IPS-18a (cell line): ENCODE measurements around the gene GMDS.

Experiments used
- H3K27ac ChIP-seq: one replicate; pipeline ENCODE4 v1.5.1; 2013; ENCODE audit warnings: low read length
- H3K27me3 ChIP-seq: one replicate; pipeline ENCODE4 v1.6.1; 2013; ENCODE audit warnings: mild to moderate bottlenecking, low read length; ENCODE audit not compliant: control insufficient read depth, insufficient read depth
- H3K36me3 ChIP-seq: one replicate; pipeline ENCODE4 v1.6.1; 2013; ENCODE audit warnings: low read depth, low read length; ENCODE audit not compliant: control insufficient read depth
- H3K4me1 ChIP-seq: one replicate; pipeline ENCODE4 v1.6.1; 2013; ENCODE audit warnings: low read depth, low read length; ENCODE audit not compliant: control insufficient read depth
- H3K4me3 ChIP-seq: one replicate; pipeline ENCODE4 v1.5.1; 2013; ENCODE audit warnings: low read length
- H3K9ac ChIP-seq: one replicate; pipeline ENCODE4 v1.6.1; 2013; ENCODE audit warnings: mild to moderate bottlenecking, low read length, moderate library complexity
- H3K9me3 ChIP-seq: one replicate; pipeline ENCODE4 v1.6.1; 2013; ENCODE audit warnings: low read depth, low read length; ENCODE audit not compliant: control insufficient read depth

The GMDS gene

GRCh38 chr6:1747003-1747402, 498.4 kb downstream of the GMDS start:
- Histone ChIP-seq H3K9me3 (no peaks in the 10 kb centered on the region), H3K4me3 (no peak overlapping the region), H3K27ac (no peak overlapping the region), H3K4me1 (no peaks in the 10 kb centered on the region), H3K36me3 (no peaks in the 10 kb centered on the region), H3K9ac (no peak overlapping the region), H3K27me3 (no peaks in the 10 kb centered on the region)

- Histone ChIP-seq H3K4me1 (no peaks in the 10 kb centered on the region), H3K4me3 (no peak overlapping the region), H3K27me3 (no peaks in the 10 kb centered on the region), H3K27ac (no peak overlapping the region), H3K36me3 (no peaks in the 10 kb centered on the region), H3K9ac (no peak overlapping the region), H3K9me3 (no peaks in the 10 kb centered on the region)
Observed at GRCh38 chr6:1745814-1746213, 499.6 kb downstream of the GMDS start.

- no peak overlapping the region for H3K27ac ChIP-seq
- no peaks in the 10 kb centered on the region for H3K36me3 ChIP-seq
- no peaks in the 10 kb centered on the region for H3K9me3 ChIP-seq
- H3K4me3 ChIP-seq, result no peak overlapping the region
- H3K9ac ChIP-seq, result no peak overlapping the region
- no peaks in the 10 kb centered on the region for H3K27me3 ChIP-seq
- H3K4me1 ChIP-seq, result no peaks in the 10 kb centered on the region
Observed at GRCh38 chr6:1744543-1744942, 500.9 kb downstream of the GMDS start.

- Histone ChIP-seq H3K9ac (no peak overlapping the region), H3K4me1 (no peaks in the 10 kb centered on the region), H3K9me3 (no peaks in the 10 kb centered on the region), H3K4me3 (no peak overlapping the region), H3K27me3 (no peaks in the 10 kb centered on the region), H3K27ac (no peak overlapping the region), H3K36me3 (no peaks in the 10 kb centered on the region)
Observed at GRCh38 chr6:1739680-1740079, 505.7 kb downstream of the GMDS start.

- H3K4me3 ChIP-seq, result no peak overlapping the region
- no peaks in the 10 kb centered on the region for H3K4me1 ChIP-seq
- H3K27ac ChIP-seq, result no peak overlapping the region
- H3K9me3 ChIP-seq, result no peaks in the 10 kb centered on the region
- H3K9ac ChIP-seq, result no peak overlapping the region
- no peaks in the 10 kb centered on the region for H3K27me3 ChIP-seq
- H3K36me3 ChIP-seq, result no peaks in the 10 kb centered on the region
Observed at GRCh38 chr6:1739220-1739619, 506.2 kb downstream of the GMDS start.

- no peak overlapping the region for H3K9ac ChIP-seq
- no peaks in the 10 kb centered on the region for H3K9me3 ChIP-seq
- no peak overlapping the region for H3K27ac ChIP-seq
- H3K4me1 ChIP-seq, result no peaks in the 10 kb centered on the region
- no peaks in the 10 kb centered on the region for H3K27me3 ChIP-seq
- H3K36me3 ChIP-seq, result no peaks in the 10 kb centered on the region
- H3K4me3 ChIP-seq, result no peak overlapping the region
Observed at GRCh38 chr6:1738558-1739081, 506.8 kb downstream of the GMDS start.

- H3K9ac ChIP-seq, result no peak overlapping the region
- no peaks in the 10 kb centered on the region for H3K4me1 ChIP-seq
- H3K27ac ChIP-seq, result no peak overlapping the region
- H3K36me3 ChIP-seq, result no peaks in the 10 kb centered on the region
- H3K9me3 ChIP-seq, result no peaks in the 10 kb centered on the region
- H3K27me3 ChIP-seq, result no peaks in the 10 kb centered on the region
- no peak overlapping the region for H3K4me3 ChIP-seq
Observed at GRCh38 chr6:1737463-1738311, 507.7 kb downstream of the GMDS start.

GRCh38 chr6:1736346-1737105, 508.9 kb downstream of the GMDS start:
- Histone ChIP-seq H3K27ac (no peak overlapping the region), H3K4me1 (no peaks in the 10 kb centered on the region), H3K36me3 (no peaks in the 10 kb centered on the region), H3K27me3 (no peaks in the 10 kb centered on the region), H3K9ac (no peak overlapping the region), H3K9me3 (no peaks in the 10 kb centered on the region), H3K4me3 (no peak overlapping the region)

- no peaks in the 10 kb centered on the region for H3K27me3 ChIP-seq
- H3K4me1 ChIP-seq, result no peaks in the 10 kb centered on the region
- H3K9ac ChIP-seq, result no peak overlapping the region
- H3K27ac ChIP-seq, result no peak overlapping the region
- H3K9me3 ChIP-seq, result no peaks in the 10 kb centered on the region
- no peaks in the 10 kb centered on the region for H3K36me3 ChIP-seq
- no peak overlapping the region for H3K4me3 ChIP-seq
Observed at GRCh38 chr6:1735239-1735803, 510.1 kb downstream of the GMDS start.

GRCh38 chr6:1730882-1731281, 514.5 kb downstream of the GMDS start:
- H3K27ac ChIP-seq, result no peak overlapping the region
- H3K9ac ChIP-seq, result no peak overlapping the region
- H3K4me3 ChIP-seq, result no peak overlapping the region
- peaks cover 9% of the 10 kb centered on the region for H3K4me1 ChIP-seq
- H3K9me3 ChIP-seq, result no peaks in the 10 kb centered on the region
- H3K27me3 ChIP-seq, result no peaks in the 10 kb centered on the region
- no peaks in the 10 kb centered on the region for H3K36me3 ChIP-seq

- Histone ChIP-seq H3K27me3 (no peaks in the 10 kb centered on the region), H3K4me1 (peaks cover 9% of the 10 kb centered on the region), H3K4me3 (no peak overlapping the region), H3K36me3 (no peaks in the 10 kb centered on the region), H3K9me3 (no peaks in the 10 kb centered on the region), H3K9ac (no peak overlapping the region), H3K27ac (no peak overlapping the region)
Observed at GRCh38 chr6:1729750-1730140, 515.7 kb downstream of the GMDS start.
